CD4-positive, alpha-beta T cell treated with Interleukin-15 for 1 hour (primary cell): Measurements from ENCODE around the gene PBOV1.
"Not testable (repeated sequence)": the region's sequence is repeated elsewhere in the genome, so short reads cannot be mapped to it uniquely, and the experiment has no call there.

Experiments used
- DNase-seq: peaks from one replicate; pipeline ENCODE4 v3.0.0-alpha.2; 2020

Gene PBOV1

DNA sequence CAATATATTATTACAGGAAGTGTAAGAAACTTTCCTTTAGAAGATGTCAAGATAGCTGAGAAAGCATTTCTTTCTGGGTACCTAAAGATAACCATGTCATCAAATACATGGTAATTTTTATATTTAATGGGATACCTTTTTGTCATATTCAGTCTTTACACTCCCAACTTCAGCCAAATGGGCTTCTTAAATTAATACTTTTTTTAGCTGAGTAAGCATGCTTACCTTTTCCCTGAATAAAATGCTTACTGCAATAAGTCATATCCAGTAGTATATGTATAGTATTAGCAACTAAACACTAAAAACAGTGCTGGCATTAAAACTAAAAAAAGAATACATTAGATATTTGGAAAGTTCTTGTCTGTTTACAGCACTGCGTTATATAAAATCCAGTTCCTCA is 17.4 kb upstream of the PBOV1 start:
- DNase-seq, result no peak

DNA sequence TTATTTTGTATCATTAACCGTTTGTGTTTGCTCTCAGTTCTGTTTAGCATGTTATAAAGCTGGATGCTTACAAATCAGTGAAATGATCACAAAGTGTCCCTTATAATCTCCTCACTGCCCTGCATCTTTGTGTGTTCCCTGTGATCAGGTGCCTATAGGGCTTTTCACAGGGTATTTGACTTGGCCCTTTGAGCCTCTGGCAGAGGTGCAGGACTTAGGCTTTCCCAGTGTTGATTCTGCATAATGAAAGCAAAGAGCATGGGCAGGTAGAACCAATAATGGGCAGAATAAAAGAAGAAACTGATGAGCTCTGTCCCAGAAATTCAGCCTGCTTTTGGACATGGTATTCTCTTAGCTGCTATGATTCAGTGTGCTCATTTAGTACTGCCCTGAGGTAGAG is 16.9 kb upstream of the PBOV1 start:
- DNase-seq, result no peak

DNA sequence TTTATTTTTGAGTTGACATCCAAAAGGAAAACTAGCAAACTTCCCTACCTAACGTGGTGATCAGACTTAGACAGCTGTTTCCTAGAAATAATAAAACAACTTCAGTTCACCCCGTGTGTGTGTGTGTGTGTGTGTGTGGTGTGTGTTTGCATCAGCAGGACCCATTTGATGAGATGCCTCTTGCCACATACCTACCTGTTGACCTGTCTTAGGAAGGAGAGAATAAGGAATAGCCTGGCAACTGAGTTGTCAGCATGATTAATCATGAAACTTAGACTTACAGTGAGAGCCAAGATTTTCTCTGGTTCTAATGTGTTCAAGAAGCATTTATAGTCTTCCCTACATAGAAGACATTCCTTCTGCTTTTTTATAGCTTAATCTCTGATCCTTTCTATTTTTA is 16.1 kb upstream of the PBOV1 start:
- DNase-seq, result no peak

DNA sequence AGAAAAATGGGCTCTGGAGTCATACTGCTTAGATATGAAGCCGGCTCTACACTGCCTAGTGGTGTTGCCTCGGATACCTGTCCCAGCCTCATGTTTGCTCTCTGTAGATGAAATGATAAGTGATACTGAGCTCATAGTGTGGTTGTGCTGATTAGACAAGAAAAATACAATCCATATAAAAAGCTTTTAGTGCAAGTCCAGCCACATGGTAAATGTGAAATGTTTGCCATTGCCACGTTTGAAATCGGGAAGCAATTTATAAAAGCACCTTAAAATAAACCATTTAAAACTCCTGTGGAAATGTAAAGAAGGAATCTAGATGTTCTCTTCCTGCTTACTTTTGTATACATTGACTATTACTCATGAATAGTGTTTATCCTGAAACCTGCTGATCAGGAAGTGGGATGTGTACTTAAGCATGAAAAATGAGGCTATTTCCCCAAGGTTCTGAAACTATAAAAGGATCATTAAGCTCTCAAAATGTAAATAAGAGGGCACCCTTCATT is 13.1 kb upstream of the PBOV1 start:
- no peak for DNase-seq

DNA sequence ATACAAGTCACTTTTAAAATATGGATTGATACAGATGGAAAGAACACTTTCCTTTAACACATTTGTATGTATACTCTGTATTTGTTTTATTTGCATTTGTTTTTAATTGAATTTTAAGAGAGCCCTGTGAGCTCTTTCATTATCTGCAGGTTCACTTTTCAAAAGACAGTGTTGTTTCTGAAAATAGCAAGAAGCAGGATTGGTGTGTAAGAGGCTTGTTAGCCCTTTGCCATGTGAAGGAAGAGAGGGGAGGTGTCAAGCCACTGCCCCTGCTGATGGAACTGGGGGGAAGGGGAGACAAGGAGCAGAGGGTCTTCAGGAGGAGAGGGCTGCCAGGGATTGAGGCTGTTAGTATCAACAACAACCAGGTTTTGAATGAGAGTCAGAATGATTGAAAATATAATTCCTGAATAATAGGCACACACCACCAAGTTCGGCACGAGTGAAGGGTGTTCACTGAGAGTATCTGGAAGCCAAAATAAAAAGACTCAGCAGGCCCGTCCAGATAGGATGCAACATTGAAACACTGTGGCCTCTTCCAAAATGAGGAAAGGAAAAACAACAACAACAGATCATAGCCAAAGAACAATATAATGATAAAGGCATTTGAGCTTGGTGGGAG is 12.6 kb upstream of the PBOV1 start:
- no peak for DNase-seq

DNA sequence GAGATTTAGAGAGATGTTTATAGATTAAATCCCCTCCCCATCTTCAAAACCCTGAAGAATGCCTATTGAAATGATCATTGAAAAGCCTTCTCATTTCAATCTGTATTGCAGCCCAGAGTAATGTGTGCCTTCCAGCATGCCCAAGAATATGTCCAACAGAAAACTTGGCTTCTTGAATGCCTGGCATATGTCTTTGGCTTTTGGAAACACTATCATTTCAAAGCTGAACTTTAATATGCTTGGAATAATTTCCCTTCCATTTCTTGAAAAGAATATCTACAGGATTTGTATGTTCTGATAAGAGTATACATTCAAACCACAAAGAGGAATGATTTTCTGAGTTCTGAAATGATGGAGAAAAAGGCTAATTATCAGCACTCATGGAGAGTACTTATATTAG is 11.9 kb upstream of the PBOV1 start:
- DNase-seq, result no peak

DNA sequence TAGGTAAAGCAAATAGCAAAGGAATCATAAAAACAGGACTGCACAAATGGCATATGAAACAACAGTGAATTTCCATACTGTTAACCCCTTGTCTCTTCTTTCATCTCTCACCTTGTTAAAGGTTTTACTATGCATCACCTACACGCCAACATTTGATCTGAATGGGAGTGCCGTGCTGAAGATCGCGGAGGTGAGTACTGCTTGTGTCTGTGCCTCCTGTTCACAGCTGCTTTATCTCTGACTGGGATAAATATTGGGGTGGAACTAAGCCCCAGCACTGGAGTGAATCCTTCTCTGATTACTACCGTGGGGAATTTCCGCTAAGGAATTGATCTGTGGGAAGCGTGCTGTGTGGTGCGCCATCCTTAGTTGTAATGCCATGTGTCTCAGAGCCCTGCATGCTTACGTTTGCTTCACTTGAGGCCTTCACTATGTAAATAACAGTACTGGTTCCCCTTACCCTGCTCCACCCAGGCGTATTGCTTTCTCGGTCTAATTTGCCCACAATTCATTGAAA is 11.4 kb upstream of the PBOV1 start:
- DNase-seq, result no peak

DNA sequence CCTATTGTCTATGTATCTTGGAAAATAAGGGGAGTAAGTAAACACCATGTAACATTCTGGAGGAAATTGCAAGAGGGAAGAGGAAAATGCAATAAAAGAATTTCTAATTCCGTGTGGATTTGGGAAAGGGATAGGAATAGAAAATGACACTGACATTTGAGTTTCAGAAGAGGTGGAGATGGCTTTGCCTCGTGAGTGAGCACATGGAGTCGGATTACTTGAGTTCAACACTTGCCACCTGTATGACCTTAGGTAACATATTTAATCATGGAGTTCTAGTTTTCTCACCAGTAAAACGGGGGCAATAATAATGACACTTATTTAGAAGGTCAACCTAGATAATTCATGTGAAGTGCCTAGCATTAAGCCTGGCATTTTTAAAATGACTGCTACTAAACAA is 10.8 kb upstream of the PBOV1 start:
- no peak for DNase-seq

DNA sequence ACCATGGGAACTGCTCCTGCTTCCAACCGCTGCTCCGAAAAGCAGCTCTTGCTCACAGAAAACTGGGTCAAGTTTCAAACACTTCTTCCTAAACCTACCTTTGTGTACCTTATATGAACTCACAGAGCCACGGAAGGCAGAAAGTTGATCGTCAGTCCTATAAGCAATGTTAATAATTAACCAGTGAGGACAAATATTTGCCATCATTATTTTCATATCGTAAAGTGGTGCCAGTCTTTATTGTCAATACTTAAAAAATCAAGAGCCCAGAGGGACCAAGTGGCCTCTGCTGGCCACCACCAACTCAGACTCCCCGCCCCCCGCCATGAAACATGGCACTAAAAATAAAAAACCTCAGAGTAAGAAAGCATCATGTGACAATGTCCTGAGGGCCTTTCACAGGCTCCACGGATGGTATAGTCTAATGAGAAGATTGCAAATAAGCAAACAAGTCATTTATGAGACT is 9.1 kb upstream of the PBOV1 start:
- no peak for DNase-seq

DNA sequence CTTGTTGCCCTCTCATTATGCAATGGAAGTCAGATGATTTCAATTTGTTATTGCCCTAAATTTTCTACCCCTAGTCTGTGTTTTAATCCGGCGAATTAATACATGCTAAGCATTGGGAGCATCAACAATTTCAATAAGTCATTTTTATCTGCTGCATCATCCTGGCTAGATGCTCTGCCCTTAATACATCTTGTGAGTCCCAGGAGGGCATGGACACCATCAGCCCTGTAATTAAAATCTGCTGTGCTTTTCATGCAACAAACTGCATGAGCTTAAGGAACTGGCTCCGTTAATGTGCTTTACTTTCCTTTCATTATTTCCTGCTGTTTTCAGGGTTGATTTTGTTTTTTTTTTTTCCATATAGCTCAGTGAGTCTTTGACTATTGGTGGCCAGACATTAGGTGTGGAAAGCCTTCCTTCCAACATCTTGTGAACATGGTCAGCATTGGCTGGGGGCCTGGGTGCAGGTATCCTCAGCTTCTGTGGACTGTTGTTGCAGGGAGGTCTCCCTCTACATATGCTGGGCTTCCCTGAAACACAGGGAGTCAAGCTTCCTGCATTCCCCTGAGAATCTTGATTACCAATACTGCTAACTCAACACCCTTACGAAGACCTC is 8.5 kb upstream of the PBOV1 start:
- no peak for DNase-seq

DNA sequence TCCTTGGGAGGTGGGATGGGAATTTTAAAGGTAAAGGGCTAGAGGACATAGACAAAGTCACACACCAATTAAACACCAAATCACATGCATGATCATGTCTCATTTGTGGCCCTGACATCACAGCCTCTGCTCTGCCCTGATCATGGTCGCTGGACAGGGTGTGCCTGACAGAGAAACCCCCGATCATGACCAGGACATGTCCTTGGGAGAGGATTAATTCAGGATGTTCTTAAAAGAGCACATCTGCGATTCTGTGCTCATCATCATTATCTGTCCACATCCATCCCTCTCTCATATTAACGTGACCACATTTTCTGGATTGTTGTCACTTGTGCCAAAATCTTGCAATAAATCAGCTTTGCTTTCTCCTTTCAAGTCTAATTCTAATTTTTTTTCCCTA is 7.7 kb upstream of the PBOV1 start:
- no peak for DNase-seq

DNA sequence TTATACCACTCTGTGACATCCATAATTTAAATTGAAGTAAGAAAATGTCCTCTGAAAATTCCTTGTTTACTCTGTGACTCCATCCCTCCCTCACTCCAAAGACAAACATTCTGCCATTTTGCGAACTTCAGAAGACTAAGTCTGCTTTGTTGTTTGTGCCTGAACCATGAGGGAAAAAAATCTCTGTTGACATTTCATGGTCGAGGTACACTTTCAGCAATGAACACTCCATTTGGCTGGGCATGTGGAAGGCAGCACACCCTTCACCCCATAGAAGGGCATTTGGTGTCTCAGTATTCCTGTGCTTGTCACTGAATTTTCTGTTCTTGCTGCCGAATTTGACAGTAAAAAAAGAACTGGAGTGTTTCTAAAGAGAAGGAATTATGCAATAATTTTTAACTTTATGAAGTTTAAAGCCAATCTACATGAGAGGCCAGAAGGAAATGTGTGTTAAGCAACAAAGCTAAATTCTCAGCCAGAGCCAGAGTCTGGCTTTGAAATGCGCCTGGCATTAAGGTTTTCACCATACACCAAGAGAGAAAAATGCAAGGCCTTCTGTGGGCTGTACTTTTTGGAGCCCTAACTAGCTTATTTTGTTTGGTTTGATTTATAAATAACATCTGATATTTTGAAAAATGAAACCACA is 4.7 kb upstream of the PBOV1 start:
- no peak for DNase-seq

DNA sequence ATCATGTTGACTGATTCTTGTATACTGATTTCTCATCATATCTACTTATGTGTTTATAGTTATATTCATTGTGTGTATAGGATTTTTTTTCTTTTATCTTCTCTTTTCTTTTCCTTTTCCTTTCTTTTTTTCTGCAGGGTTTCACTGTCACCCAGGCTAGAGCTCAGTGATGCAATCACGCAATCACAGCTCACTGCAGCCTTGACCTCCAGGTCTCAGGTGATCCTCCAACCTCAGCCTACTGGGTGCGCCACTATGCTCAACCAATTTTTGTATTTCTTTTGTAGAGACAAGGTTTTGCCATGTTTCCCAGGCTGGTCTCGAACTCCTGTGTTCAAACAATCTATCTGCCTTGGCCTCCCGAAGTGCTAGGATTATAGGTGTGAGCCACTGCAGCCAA is 1.6 kb upstream of the PBOV1 start:
- no peak for DNase-seq

DNA sequence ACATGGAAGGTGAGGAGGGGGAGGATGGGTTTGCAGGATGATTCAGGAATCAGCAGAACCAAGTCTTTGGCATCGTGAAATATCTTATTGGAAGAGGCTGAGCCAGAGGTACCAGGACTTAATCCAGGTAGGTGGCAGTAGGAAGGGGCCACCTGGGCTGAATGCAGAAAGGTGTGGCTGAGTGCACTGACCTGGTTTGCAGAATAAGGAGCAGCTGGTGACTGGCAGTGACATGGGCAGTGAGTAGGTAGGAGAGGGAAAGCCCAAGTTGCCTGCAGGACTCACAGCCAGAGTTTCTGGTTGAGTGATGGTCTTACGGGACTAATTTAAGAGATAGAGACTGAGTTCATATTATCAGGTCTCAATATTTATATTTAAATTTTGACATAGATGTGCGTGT is 1.1 kb upstream of the PBOV1 start:
- DNase-seq, result no peak

DNA sequence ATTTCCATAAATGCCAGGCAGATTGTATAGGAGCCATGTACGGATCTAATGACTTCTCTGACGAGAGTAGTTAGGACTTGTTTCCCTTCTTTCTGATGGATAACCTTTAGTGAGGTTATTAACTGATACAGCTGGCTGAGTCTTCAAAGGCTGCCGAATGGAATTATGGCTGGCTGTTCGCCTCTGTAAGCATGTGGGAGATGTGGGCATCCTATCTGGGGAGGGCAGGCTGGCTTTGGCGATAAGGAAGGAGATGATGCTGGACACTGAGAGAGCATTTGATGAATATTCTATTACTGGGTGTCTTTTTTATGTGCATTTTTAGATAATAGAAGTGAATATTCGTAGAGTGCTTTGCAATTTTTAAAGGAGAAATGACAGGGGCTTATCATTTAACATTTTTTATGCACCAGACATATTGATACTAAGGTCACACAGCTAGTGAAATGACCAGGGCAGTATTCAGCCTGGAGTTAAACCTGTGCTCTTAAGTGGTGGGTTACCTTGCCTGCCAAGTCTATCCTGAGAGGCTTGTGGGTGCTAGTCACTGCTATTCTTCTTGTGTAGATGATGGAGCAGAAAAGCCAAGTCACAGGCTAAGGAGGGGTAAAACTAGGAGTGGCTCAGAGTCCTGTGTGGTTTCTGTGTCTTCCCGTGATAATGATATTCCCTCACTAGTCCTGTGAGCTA is 3.1 kb downstream of the PBOV1 start:
- DNase-seq, result no peak

DNA sequence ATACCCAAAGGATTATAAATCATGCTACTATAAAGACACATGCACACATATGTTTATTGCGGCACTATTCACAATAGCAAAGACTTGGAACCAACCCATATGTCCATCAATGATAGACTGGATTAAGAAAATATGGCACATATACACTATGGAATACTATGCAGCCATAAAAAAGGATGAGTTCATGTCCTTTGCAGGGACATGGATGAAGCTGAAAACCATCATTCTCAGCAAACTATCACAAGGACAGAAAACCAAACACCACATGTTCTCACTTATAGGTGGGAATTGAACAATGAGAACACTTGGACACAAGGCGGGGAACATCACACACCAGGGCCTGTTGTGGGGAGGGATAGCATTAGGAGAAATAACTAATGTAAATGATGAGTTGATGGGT is 5.8 kb downstream of the PBOV1 start:
- not testable (repeated sequence) for DNase-seq

DNA sequence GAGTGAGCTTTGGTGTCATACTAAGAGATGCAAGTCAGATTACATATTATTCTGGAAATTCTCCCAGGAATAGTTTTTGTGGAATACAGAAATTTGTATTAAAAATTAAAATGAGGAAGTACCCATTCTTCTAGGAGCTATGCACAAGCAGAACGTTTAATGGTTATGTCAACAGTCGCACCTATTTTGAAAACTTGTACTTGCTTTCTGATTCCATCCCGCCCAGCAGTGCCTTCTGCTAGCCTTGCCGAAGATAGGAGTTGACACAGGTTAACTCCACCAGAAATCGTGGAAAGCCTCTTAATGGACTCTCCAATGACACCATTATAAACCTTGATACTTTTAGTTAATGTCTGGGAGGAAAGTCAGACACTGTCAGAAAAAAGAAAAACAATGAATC is 6.7 kb downstream of the PBOV1 start:
- no peak for DNase-seq

DNA sequence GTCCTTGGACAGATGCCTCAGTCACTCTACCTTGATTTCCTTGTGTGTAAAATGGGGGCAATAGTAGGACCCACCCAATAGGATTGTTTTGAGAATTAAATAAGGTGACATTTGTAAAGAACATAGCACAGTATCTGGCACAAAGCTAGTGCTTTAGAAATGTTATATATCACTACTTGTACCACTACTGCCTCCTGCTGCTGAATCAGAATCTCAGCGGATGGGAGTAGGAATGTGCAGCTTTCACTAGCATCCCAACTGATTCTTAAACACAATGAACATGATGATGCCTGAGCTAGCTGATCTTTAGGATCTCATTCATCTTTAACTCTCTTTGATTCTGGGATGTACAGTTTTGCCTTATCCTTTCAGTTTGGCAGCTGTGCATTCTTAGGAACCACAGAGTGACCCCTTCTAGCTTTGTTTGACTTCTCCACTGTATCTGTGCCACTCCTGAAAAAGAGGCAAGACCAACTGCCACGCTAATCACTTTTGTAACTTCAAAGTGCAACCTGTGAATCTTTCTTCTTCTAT is 7.2 kb downstream of the PBOV1 start:
- no peak for DNase-seq

DNA sequence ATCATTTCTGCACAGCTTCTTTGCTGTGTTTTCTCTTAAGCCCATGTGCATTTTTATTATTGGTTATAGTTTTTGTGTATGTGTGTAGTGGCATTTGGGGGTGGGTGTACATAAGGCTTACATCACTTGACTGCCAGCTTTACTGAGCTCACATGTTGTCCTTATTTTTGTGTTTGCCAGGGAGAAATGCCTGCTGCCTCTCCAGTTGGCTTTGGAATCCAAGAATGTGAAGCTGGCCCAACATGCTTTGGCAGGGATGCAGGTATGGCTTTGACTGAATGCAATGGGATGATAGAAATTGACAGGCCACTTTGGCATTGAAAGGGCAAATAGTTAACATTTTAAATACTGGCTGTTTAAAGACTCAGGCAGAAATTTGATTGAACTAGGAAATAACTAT is 11.4 kb downstream of the PBOV1 start:
- no peak for DNase-seq

DNA sequence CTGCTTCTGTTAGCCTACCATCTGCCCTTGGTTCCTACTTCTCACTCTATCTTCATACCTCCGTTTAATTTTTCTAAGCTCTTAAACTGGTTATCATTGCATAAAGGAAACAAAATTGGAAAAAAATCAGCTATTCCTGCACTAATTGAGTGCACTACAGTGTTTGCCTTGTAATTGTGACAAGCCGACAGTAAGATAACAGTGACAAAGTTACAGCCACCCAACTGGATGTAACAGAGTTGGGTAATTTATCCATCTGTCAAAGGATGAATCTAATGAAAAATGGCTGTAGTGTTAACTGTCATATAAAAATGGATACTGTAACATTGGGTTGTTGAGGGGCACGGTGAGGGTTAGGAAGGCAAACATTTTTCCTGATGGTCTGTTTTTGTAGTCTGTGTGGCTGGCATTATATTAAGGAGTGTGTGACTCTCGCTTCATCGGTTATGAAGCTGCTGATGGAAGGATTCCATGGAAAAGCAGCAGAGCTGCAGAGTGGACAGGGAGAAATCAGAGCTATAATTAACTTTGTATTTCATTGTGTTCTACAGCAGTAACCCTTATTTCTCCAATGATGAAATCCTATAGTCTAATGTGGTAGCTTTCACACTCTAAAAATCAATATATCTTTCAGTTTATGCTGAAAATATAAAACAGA is 12.7 kb downstream of the PBOV1 start:
- DNase-seq, result no peak

DNA sequence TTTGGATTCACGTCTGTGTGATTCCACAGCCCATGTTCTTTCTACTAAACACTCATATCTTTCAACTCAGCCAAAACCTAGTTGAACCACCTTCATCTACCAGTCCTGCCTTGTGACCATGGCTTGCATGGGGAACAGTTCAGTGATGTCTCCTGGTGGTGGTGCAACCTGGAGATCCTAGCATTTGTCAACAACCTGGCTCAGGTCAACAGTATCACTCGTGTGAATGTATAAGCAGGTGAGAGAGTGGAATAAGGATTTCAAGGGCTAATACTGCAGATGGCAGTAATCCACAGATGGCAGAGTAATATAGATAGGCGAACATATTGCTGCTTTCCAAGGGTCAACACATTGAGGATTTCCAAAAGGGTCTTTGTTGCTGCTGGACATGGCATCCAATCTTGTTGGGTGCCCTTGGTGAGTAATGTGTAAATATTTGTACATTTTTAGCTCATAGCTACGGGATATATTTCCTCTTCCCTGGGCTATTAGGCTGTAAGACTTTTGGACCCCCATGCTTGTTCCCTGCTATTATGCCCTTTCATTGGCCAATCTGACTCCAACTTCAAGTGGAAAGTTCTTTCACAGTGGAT is 13.4 kb downstream of the PBOV1 start:
- DNase-seq, result no peak

DNA sequence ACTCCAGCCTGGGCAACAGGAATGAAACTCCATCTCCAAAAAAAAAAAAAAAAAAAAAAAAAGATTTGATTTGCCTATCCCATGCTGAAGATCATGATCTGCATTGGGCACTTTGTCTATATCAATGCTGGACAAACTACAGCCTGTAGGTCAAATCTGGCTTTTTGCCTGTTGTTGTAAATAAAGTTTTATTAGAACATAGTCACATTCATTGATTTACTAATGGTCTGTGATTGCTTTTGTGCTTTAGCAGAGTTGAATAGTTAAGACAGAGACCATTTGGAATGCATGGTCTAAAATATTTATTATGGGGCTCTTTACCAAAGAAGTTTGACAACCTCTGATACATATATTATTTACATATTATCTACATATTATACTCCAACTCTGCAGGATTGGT is 14.0 kb downstream of the PBOV1 start:
- no peak for DNase-seq
